ENCODE data around the gene PDGFRB.

The PDGFRB gene

GRCh38 chr5:150129454-150129812 lies 26.2 kb downstream of the PDGFRB start:
- no peak for DNase-seq

DNA sequence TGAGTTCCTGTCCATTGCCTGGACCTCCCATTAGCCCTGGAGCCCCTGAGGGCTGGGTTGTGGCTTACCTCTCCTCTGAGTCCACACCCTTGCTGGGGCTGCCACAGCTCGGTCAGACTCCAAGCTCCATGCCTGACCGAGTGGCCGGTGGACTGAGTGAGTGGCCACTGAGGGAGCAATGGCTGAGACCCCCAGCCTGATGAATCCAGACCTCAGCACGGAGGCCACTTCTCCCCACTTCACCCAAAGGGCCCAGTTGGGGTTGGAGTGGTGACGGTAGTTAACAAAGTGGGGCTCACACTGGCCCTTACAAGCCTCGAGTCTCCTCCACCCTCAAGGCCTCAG lies 28.8 kb downstream of the PDGFRB start:
- no peak for DNase-seq

DNA sequence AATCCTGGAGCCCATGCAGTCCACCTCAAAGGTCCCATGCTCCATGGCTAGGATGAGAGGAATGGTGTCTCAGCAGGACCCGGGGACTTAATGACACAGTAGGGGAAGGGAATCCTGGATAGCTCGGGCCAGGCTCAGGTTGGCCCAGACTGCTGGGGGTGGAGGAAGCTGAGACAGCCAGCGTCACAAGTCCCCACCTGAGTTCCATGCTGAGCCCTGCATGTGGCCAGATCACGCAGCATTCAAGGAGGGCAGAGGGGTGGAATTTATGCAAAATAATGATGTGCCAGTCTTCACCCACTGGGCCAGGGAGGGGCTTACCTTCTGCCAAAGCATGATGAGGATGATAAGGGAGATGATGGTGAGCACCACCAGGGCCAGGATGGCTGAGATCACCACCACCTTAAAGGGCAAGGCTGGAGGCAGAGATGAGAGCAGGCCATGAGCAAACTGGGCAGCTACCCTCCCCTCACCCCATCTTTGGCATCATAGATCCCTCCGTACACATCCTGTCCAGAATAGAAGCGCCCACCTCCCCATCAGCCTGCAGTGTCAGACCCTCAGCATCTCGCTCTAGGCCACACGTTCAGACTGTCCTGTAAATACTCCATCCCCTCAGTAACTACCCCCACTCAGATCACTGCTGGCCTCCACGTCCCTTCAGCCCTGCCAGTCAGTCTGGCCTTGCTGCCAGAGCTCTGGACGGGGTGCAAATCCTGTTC lies 29.3 kb downstream of the PDGFRB start:
- no peak for DNase-seq

- DNase-seq, result no peak
Observed at GRCh38 chr5:150125334-150125733, 30.3 kb downstream of the PDGFRB start.

DNA sequence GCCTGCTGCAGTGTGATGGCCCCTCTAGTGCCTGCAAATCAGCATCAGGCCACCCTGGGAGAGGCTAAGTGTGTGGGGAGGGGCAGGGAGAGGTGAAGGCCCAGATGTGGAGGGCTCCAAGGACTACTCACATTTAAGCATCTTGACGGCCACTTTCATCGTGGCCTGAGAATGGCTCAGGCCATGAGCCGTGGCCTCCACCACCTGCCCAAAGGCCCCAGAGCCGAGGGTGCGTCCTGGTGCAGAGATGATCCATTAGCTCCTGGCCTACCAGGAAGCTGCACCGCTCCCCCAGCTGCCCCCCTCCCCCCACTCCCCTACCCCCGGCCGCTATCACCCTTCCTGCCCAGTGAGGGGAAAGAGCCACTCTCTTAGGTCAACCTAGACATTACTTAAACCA lies 31.0 kb downstream of the PDGFRB start:
- DNase-seq, result no peak

DNA sequence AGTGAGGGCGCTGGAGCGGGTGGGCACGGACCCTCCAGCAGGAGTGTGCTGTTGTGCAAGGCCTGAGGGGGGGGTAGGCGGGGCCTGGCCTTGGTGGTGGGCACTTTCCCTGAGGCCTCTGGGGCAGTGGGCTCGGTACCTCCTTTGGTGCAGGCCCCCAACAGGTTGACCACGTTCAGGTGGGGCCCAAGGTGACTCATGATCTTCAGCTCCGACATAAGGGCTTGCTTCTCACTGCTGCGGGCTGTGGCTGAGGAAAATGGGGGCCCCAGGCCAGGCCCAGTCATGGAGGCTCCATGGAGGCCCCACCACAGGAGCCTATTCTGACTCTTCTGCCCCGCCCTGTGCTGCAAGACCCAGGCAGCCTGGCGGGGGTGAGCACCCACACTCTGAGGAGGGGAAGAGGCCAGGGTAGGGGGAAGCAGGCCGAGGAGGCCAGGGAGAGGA lies 31.5 kb downstream of the PDGFRB start:
- no peak for DNase-seq

GRCh38 chr5:150123542-150123941 lies 32.1 kb downstream of the PDGFRB start:
- DNase-seq, result no peak

DNA sequence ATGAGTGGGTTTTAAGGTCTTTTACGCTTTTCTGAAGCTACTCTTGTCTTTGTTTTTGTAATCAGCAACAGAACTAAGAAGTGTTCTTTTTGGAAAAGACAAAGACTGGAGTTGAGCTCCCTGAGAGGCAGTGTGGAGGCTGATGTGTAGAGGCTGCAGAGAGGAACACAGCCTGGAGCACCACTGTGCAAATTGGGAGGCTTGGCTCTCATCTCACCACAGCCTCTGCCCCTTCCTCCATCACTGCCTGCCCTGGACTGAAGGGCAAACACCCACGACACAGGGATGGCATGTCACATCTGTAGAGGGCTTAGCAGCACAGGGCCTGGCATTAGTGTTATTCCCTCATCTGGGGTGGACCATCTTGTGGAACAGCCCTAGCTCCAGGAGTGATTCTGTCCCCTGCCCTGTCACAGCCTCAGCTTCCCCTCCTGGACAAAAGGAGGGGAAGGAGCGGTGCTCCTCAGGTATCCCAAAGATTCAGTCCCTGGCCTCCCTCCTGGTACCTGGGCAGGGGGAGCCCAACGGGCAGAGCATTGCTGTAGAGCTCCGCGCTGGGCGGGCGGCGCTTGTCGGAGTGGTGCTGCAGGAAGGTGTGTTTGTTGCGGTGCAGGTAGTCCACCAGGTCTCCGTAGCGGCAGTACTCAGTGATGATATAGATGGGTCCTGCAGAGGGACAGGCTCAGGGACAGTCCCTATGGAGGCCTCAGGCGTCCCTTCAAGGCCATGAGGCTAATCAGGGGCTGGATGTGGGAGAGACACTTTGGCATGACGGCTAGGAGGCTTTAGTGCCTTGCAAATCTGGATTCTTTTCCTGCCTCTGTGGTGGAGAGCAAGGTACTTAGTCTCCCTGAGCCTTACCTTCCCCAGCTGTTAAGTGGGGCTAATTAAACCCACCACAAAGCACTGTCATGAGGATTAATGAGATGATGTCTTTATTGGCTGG lies 32.8 kb downstream of the PDGFRB start:
- no peak for DNase-seq

GRCh38 chr5:150122158-150122510 lies 33.5 kb downstream of the PDGFRB start:
- no peak for DNase-seq

DNA sequence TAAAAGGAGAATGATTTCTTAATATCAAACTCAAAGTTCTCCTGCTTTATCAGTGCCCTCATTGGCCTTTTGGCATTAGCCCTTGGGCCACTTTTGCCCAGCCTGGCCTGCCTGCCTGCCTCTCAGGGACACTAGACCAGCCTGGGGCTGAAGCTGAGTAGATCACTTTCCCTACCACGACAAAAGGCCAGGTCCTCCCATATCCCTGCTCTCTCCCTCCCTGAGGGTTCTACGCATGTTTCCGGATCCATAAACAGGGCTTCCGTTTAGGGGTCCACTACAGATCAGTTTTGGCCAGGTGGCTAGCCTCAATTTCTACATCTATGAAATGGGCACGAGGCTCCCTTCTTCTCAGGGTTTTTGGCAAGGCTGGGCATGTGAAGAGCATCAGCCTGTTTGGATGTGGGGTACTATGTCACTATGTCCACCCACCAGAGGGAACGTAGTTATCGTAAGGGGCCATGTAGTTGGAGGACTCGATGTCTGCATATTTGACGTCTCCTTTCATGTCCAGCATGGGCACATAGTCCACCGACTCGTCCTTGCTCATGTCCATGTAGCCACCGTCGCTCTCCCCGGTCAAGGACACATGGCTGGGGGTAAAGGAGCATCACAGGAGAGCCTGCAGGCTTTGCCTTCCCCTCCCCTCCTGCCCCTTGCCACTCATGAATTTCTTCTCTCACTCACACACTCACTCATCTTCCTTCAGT lies 34.0 kb downstream of the PDGFRB start:
- no peak for DNase-seq

GRCh38 chr5:150120617-150121447 lies 34.8 kb downstream of the PDGFRB start:
- DNase-seq, result no peak

GRCh38 chr5:150120062-150120441 lies 35.6 kb downstream of the PDGFRB start:
- DNase-seq, result no peak

DNA sequence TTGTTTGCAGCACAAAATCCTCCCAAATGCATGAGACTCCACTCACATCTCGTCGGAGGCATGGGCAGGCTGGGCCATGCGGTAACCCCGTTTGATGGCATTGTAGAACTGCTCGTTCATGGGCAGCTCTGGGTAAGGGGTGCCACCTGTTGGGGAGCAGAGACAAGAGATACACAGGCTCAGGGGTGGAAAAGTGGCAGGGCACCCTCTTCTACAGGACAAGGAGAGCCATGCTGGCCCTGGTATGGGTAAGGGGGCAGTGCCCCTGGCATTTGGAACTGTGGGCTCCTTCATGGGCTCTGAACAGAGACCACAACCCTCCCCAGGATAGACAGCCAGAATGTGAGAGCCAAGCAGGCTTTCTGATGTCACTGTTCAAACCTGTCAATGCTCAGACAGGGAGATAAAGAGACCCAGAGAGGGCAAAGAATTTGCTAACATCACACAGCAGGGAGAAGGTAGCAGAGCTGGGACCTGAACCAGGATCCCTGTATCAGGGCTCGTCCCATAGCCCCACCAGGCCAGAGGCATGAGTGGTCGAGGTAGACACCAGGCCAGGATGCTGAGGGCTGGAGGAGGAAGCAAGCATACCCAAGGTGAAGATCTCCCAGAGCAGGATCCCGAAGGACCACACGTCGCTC lies 36.1 kb downstream of the PDGFRB start:
- no peak for DNase-seq

GRCh38 chr5:150118561-150119229 lies 37.0 kb downstream of the PDGFRB start:
- no peak for DNase-seq

GRCh38 chr5:150117945-150118560 lies 37.6 kb downstream of the PDGFRB start:
- DNase-seq, result no peak

- DNase-seq, result no peak
Observed at GRCh38 chr5:150116667-150117400, 38.8 kb downstream of the PDGFRB start.

- DNase-seq, result no peak
Observed at GRCh38 chr5:150114773-150115408, 40.8 kb downstream of the PDGFRB start.

GRCh38 chr5:150114102-150114641 lies 41.5 kb downstream of the PDGFRB start:
- no peak for DNase-seq

DNA sequence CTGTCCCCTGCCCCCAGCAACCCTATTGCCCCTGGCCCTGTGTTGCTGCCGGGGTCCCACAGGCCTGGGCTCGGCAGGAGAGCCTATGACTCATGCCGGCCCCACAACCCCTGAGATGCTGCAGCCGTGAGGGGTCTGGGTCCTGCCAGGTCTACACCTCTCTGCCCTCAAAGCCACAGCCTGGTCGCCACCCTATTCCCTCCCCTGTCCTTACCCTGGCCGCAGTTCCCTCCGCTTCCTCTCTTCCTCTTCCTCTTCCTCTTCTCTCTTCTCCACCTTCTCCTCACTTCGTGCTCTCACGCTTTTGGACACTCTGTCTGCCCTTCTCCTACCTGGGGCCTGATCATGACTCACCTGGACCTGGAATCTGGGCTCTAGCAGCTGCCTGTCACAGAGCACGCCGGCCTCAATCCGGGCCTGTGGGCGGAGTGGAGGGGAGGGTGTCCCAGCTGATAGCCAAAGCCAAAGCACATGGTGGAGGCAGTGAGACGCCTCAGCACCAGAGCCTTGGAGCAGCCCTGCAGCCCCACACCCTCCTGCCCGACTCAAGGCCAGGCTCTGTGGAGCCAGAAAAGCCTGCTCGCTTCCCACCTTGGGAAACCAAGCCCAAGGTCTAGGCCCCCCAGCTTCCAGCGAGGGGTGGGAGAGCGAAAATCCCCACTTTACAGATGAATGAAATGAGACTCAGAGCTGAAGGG lies 42.4 kb downstream of the PDGFRB start:
- no peak for DNase-seq

Data from activated T-cell treated with anti-CD3 and anti-CD28 coated beads, Interleukin-2, amount 50 U/mL, for 1 hour (primary cell).